H1 (cell line): ENCODE results near the gene TAS1R1. TPM values are rescaled to one million over a fixed set of nuclear protein-coding genes. Genes with fewer than 3 reads are reported as not detected.
A peak's percentile ranks its signal among the peaks of the same experiment; 100 is the strongest.

Experiments used
- CTCF ChIA-PET: fragments of 300-600 bp; sonication (Branson Sonifier 250); formaldehyde crosslinking; loops from one replicate; lab custom pipeline; 2021; ENCODE audit not compliant: partially characterized antibody; lab: Charles Lee
- POLR2A ChIA-PET: fragments of 300-600 bp; sonication (Branson Sonifier 250); formaldehyde crosslinking; loops from one replicate; lab custom pipeline; 2021; ENCODE audit warnings: inconsistent platforms; ENCODE audit not compliant: partially characterized antibody; lab: Charles Lee
- DNase-seq, 2 experiments: peaks; one replicate each; pipeline versions ENCODE4 v3.0.0 to v3.0.0-alpha.2; 2010 to 2022; ENCODE audit warnings: low spot score in 2 of 2, low read depth in 1 of 2, mixed read lengths in 1 of 2
- FAIRE-seq: peaks from 2 replicates; lab custom pipeline; 2011; peaks lifted over from hg19 to GRCh38; lab: Jason Lieb, UNC
- H2AFZ ChIP-seq: 2 replicates; pipeline ENCODE4 v1.8.1; 2012; ENCODE audit warnings: low read length, inconsistent platforms
- H2AK5ac ChIP-seq: 2 replicates; pipeline ENCODE4 v1.6.1; 2013; ENCODE audit warnings: low read depth, low read length
- H2BK120ac ChIP-seq: replicated peaks from 2 replicates; pipeline ENCODE3; 2013; ENCODE audit warnings: low read depth, low read length, inconsistent platforms
- H2BK12ac ChIP-seq: 2 replicates; pipeline ENCODE4 v1.6.1; 2013; ENCODE audit warnings: low read depth, low read length
- H2BK15ac ChIP-seq: 2 replicates; pipeline ENCODE4 v1.6.1; 2013; ENCODE audit warnings: low read length
- H2BK20ac ChIP-seq: 2 replicates; pipeline ENCODE4 v1.6.1; 2013; ENCODE audit warnings: low read length
- H2BK5ac ChIP-seq: 2 replicates; pipeline ENCODE4 v1.6.1; 2013; ENCODE audit warnings: low read depth, low read length
- H3K14ac ChIP-seq: 2 replicates; pipeline ENCODE4 v1.6.1; 2013; ENCODE audit warnings: inconsistent platforms; ENCODE audit not compliant: insufficient read length
- H3K18ac ChIP-seq: 2 replicates; pipeline ENCODE4 v1.6.1; 2013; ENCODE audit warnings: low read length; ENCODE audit errors: extremely low read depth
- H3K23ac ChIP-seq: 2 replicates; pipeline ENCODE4 v1.6.1; 2013; ENCODE audit warnings: inconsistent platforms; ENCODE audit not compliant: insufficient read length
- H3K23me2 ChIP-seq: 2 replicates; pipeline ENCODE4 v1.6.1; 2013; ENCODE audit warnings: low read depth, low read length
- H3K27ac ChIP-seq: 2 replicates; pipeline ENCODE4 v1.6.1; 2011; ENCODE audit warnings: low read depth, low read length, inconsistent platforms
- H3K27me3 ChIP-seq, 4 experiments: replicated peaks in 1 of 4; 1 replicate in 1 of 4; 2 replicates in 3 of 4; pipeline versions ENCODE4 v1.6.1 to v1.8.1; 2011 to 2013; ENCODE audit warnings: low read length in 3 of 4, mild to moderate bottlenecking in 3 of 4, inconsistent platforms in 2 of 4, mixed read lengths in 2 of 4, moderate library complexity in 1 of 4; ENCODE audit not compliant: control insufficient read depth in 3 of 4, insufficient read depth in 3 of 4; ENCODE audit errors: extremely low read depth in 1 of 4
- H3K36me3 ChIP-seq, 4 experiments: 2 replicates each; pipeline versions ENCODE4 v1.6.1 to v1.8.1; 2011 to 2013; ENCODE audit warnings: mild to moderate bottlenecking in 4 of 4, low read length in 3 of 4, moderate library complexity in 2 of 4, control low read depth in 1 of 4, inconsistent platforms in 1 of 4; ENCODE audit not compliant: insufficient read depth in 4 of 4, control insufficient read depth in 2 of 4
- H3K4ac ChIP-seq: replicated peaks from 2 replicates; pipeline ENCODE3; 2013; ENCODE audit warnings: low read length, low read depth, mixed read lengths, inconsistent platforms; ENCODE audit not compliant: insufficient read length
- H3K4me1 ChIP-seq, 4 experiments: replicated peaks in 1 of 4; 1 replicate in 1 of 4; 2 replicates in 3 of 4; pipeline versions ENCODE4 v1.6.1 to v1.8.1; 2011 to 2013; ENCODE audit warnings: low read length in 3 of 4, inconsistent platforms in 2 of 4, mixed read lengths in 1 of 4; ENCODE audit not compliant: insufficient read depth in 4 of 4, control insufficient read depth in 3 of 4
- H3K4me2 ChIP-seq, 2 experiments: 2 replicates each; pipeline versions ENCODE4 v1.6.1 to v1.8.1; 2011 to 2013; ENCODE audit warnings: low read depth in 2 of 2, low read length in 2 of 2, control low read depth in 1 of 2, inconsistent platforms in 1 of 2, mild to moderate bottlenecking in 1 of 2; ENCODE audit not compliant: insufficient read depth in 1 of 2
- H3K4me3 ChIP-seq, 4 experiments: fragments of 200-600, 300-600 bp in 1 of 4; sonication (generic), shearing (Covaris generic), sonication (Bioruptor Twin) in 1 of 4; 2 replicates each; pipeline versions ENCODE4 v1.5.1 to v1.8.1; 2011 to 2016; ENCODE audit warnings: low read length in 4 of 4, low read depth in 3 of 4, control low read depth in 2 of 4, inconsistent platforms in 2 of 4, mild to moderate bottlenecking in 2 of 4, mixed read lengths in 1 of 4, moderate library complexity in 1 of 4; ENCODE audit not compliant: insufficient read depth in 2 of 4; ENCODE audit errors: extremely low read depth in 1 of 4
- H3K56ac ChIP-seq: replicated peaks from 2 replicates; pipeline ENCODE3; 2013; ENCODE audit warnings: low read depth, mild to moderate bottlenecking, mixed read lengths, low read length, inconsistent platforms; ENCODE audit not compliant: insufficient read length
- H3K79me1 ChIP-seq: 2 replicates; pipeline ENCODE4 v1.6.1; 2013; ENCODE audit warnings: low read depth, low read length, control low read depth
- H3K79me2 ChIP-seq, 2 experiments: 2 replicates each; pipeline versions ENCODE4 v1.6.1 to v1.8.1; 2012 to 2013; ENCODE audit warnings: low read length in 2 of 2, mild to moderate bottlenecking in 2 of 2, inconsistent platforms in 1 of 2; ENCODE audit not compliant: insufficient read depth in 2 of 2, control insufficient read depth in 1 of 2
- H3K9ac ChIP-seq, 4 experiments: replicated peaks in 1 of 4; 1 replicate in 1 of 4; 2 replicates in 3 of 4; pipeline versions ENCODE4 v1.6.1 to v1.8.1; 2011 to 2013; ENCODE audit warnings: low read depth in 3 of 4, low read length in 3 of 4, control low read depth in 2 of 4, mild to moderate bottlenecking in 2 of 4, moderate library complexity in 2 of 4, inconsistent platforms in 1 of 4; ENCODE audit errors: extremely low read depth in 1 of 4
- H3K9me3 ChIP-seq, 2 experiments: 2 replicates each; pipeline versions ENCODE4 v1.6.1 to v1.8.1; 2012 to 2013; ENCODE audit warnings: mild to moderate bottlenecking in 2 of 2, moderate library complexity in 2 of 2, control low read depth in 1 of 2, inconsistent platforms in 1 of 2, low read depth in 1 of 2, low read length in 1 of 2, mixed read lengths in 1 of 2; ENCODE audit not compliant: insufficient read depth in 2 of 2
- H4K20me1 ChIP-seq, 2 experiments: replicated peaks in 1 of 2; 2 replicates each; pipeline versions ENCODE3 to v1.8.1; 2011 to 2013; ENCODE audit warnings: inconsistent platforms in 2 of 2, low read length in 2 of 2, mild to moderate bottlenecking in 1 of 2; ENCODE audit not compliant: insufficient read depth in 2 of 2, control insufficient read depth in 1 of 2
- H4K5ac ChIP-seq: 2 replicates; pipeline ENCODE4 v1.6.1; 2013; ENCODE audit warnings: low read length, low read depth, mixed read lengths, inconsistent platforms; ENCODE audit not compliant: insufficient read length
- H4K8ac ChIP-seq: 2 replicates; pipeline ENCODE4 v1.8.0; 2013; ENCODE audit warnings: mild to moderate bottlenecking, moderate library complexity, low read length, inconsistent platforms; ENCODE audit not compliant: insufficient read depth; ENCODE audit errors: extremely low read depth
- H4K91ac ChIP-seq: replicated peaks from 2 replicates; pipeline ENCODE3; 2013; ENCODE audit warnings: low read length, mixed read lengths, inconsistent platforms; ENCODE audit not compliant: insufficient read length
- ASH2L ChIP-seq: fragments of 200-600, 300-600 bp; sonication (generic); IDR thresholded peaks from one replicate; pipeline ENCODE4 v1.7.1; 2017; ENCODE audit warnings: low read length
- CEBPB ChIP-seq: IDR thresholded peaks from 2 replicates; pipeline ENCODE4 v1.6.1; 2012; ENCODE audit warnings: low read depth, low read length
- EP300 ChIP-seq, 2 experiments: IDR thresholded peaks; 1 replicate in 1 of 2; 2 replicates in 1 of 2; pipeline ENCODE4 v1.6.1; 2011 to 2012; ENCODE audit warnings: low read depth in 2 of 2, low read length in 2 of 2, mild to moderate bottlenecking in 2 of 2, borderline replicate concordance in 1 of 2, inconsistent platforms in 1 of 2, moderate library complexity in 1 of 2
- KDM4A ChIP-seq: IDR thresholded peaks from one replicate; pipeline ENCODE4 v1.7.1; 2012; ENCODE audit warnings: low read depth, mild to moderate bottlenecking, moderate library complexity, low read length, inconsistent platforms; ENCODE audit not compliant: severe bottlenecking
- PHF8 ChIP-seq: fragments of 200-600 bp; sonication (generic); conservative IDR thresholded peaks from 2 replicates; pipeline ENCODE4 v1.7.1; 2012; ENCODE audit warnings: low read depth, mild to moderate bottlenecking, inconsistent platforms, low read length, moderate library complexity
- RBBP5 ChIP-seq: IDR thresholded peaks from 2 replicates; pipeline ENCODE4 v1.7.1; 2012; ENCODE audit warnings: low read depth, mild to moderate bottlenecking, inconsistent platforms, low read length, moderate library complexity, borderline replicate concordance
- SAP30 ChIP-seq: fragments of 300-600 bp; sonication (generic); IDR thresholded peaks from 2 replicates; pipeline ENCODE4 v1.7.1; 2012; ENCODE audit warnings: low read length, moderate library complexity, mild to moderate bottlenecking, inconsistent platforms; ENCODE audit not compliant: insufficient read depth, insufficient replicate concordance
- SIN3A ChIP-seq, 2 experiments: IDR thresholded peaks in 1 of 2; conservative IDR thresholded peaks in 1 of 2; 2 replicates each; pipeline ENCODE4 v1.6.1; 2011 to 2012; ENCODE audit warnings: low read length in 2 of 2, improper control_type of control experiment in 1 of 2, low read depth in 1 of 2, mild to moderate bottlenecking in 1 of 2
- TAF1 ChIP-seq: IDR thresholded peaks from 2 replicates; pipeline ENCODE4 v1.6.1; 2011; ENCODE audit warnings: mild to moderate bottlenecking, low read depth, low read length
- WGBS, 2 experiments: shearing (Covaris generic) in 1 of 2; methylation state at CpG; one replicate each; pipeline versions ENCODE4 v1.1.6 to v1.1.7; 2013 to 2015; ENCODE audit warnings: low lambda C conversion rate in 2 of 2, mixed read lengths in 2 of 2, inconsistent platforms in 1 of 2, low coverage in 1 of 2, missing lambda C conversion rate in 1 of 2; ENCODE audit not compliant: insufficient replicate concordance in 2 of 2, insufficient coverage in 1 of 2, insufficient read length in 1 of 2; ENCODE audit errors: extremely low coverage in 1 of 2, missing lambda C conversion rate in 1 of 2; 5-methylcytosine and 5-hydroxymethylcytosine counted together
- polyA plus RNA-seq, 7 experiments: library from polyadenylated mRNA; depleted of rRNA in 3 of 7; stranded (reverse) in 5 of 7; unstranded in 2 of 7; fragments of >200 nt in 5 of 7; fragments of 200-250 nt in 2 of 7; gene quantifications; 1 replicate in 5 of 7; 2 replicates in 1 of 7; 4 replicates in 1 of 7; pipeline versions ENCODE4 v1.2.1 to v1.2.3, GENCODE V29; 2011 to 2013; ENCODE audit warnings: missing spikeins in 2 of 7, mixed read lengths in 2 of 7
- total RNA-seq: library from RNA; stranded (reverse); fragmentation: NEBNext Ultra II Directional; extraction: Animal tissue kit (Norgen Biotek cat#: 25700); gene quantifications from 2 replicates; pipeline ENCODE4 v1.2.1, GENCODE V29; 2021

TAS1R1 gene
- total and polyA plus RNA-seq, 2 of the 8 experiments (the other 6 are each of a cell fraction or from before 2014, with no cell fraction given): 0.26 TPM; not detected in 1

DNA sequence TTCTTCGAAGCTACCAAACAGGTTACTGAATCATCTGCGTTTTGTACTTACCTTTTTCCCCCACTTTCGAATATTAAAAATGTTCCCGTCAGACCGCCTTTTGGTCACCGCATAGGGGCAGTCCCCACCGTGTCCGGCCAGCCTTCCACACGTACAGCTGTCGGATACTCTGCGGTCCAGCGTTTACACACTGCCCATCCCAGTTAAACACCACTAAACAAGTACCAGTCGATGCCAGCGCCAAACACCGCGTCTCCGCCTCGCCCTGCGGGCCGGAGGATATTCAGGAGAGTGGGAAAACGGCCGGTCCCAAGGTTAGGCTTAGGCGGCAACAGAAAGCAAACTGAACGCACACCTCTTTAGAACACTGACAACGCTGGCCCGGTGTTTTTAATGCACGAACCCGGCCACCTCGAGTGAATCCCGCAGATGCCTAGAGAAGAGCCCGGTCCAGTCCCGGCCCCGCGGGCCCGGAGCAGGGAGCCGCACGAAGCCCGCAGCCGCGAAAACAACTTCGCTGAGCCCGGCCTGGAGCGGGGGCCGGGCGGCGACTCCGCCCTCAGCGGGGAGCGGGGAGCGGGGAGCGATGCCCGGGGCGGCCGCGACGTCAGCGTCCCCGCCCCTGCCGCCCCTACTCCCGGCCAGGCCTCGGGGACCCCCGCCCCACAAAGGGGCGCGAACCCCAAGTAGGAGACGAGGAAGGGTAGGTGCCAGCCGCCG is 57.7 kb downstream of the TAS1R1 start:
- H2BK20ac ChIP-seq: no peak overlapping the region
- peaks cover 12 to 28% of the 10 kb centered on the region in 2 experiments for H3K79me2 ChIP-seq
- ChIA-PET POLR2A (interaction anchor here (0.6 to 5.7 kb wide), 6 partner anchors 9 to 296 kb away, joined by 3 to 66 read pairs (median 4); partner anchors contain the start of gene KLHL21), CTCF (interaction anchor here (0.6 to 1.4 kb wide), 2 partner anchors 8 to 19 kb away, joined by 4 to 6 read pairs; no protein-coding TSS in a partner anchor)
- no peaks in the 10 kb centered on the region for H3K27me3 ChIP-seq
- H4K91ac ChIP-seq: no peak overlapping the region
- DNase-seq: no peak
- 4% methylated on average over 42 of the region's 67 CpGs; no CpG with 5 or more reads in 1 of the 2 experiments for WGBS, 2 experiments
- H3K79me1 ChIP-seq: peaks cover 5% of the 10 kb centered on the region
- H3K9ac ChIP-seq: peak overlapping the region; percentile 51 to 68 (median 55); a peak in 6 of 7 replicates
- H4K5ac ChIP-seq: no peak overlapping the region
- H3K36me3 ChIP-seq: peaks cover 0 to 10% (median 3%) of the 10 kb centered on the region in 4 experiments; a peak in 6 of 8 replicates
- H3K4me3 ChIP-seq: peak overlapping the region; percentile 76 to 100 (median 86)
- H3K9me3 ChIP-seq: no peaks in the 10 kb centered on the region
- no peak for FAIRE-seq
- no peak overlapping the region for H3K14ac ChIP-seq
- no peak overlapping the region for H2AK5ac ChIP-seq
- no peak overlapping the region for H2BK12ac ChIP-seq
- H3K23me2 ChIP-seq: peaks cover 8% of the 10 kb centered on the region; the same call in 1 of the 2 replicates
- H3K23ac ChIP-seq: no peak overlapping the region
- 0 out of 2 replicates have a peak overlapping the region, but pooled peaks have one; percentile 75 for H2BK15ac ChIP-seq
- peak overlapping the region; percentile 40; the same call in 1 of the 2 replicates for H2BK5ac ChIP-seq
- no peak overlapping the region for H3K4ac ChIP-seq
- peak overlapping the region; percentile 81; the same call in 1 of the 2 replicates for H4K8ac ChIP-seq
- H3K4me1 ChIP-seq: peaks cover 0 to 2% (median 0%) of the 10 kb centered on the region in 4 experiments; a peak in 1 of 7 replicates
- H2AFZ ChIP-seq: peak overlapping the region; percentile 82; the same call in 1 of the 2 replicates
- H4K20me1 ChIP-seq: peaks cover 7 to 13% of the 10 kb centered on the region in 2 experiments
- peak overlapping the region; percentile 79 to 100 for H3K4me2 ChIP-seq
- no peak overlapping the region for H3K56ac ChIP-seq
- no peak overlapping the region for H2BK120ac ChIP-seq
- 0 out of 2 replicates have a peak overlapping the region, but pooled peaks have one; percentile 13 for H3K27ac ChIP-seq
- H3K18ac ChIP-seq: no peak overlapping the region; the same call in 1 of the 2 replicates
- no peak for TF ChIP-seq CEBPB
- peak; percentile 50 for TF ChIP-seq PHF8
- TF ChIP-seq EP300 (IDR thresholded peaks at IDR 0.05; ENCODE audit: borderline replicate concordance in 1 of 2, low read depth in 2 of 2, low read length in 2 of 2): no peak
- peak; percentile 59 for TF ChIP-seq SAP30
- peak in 1 of 2 experiments; percentile 24; a peak in 1 of 4 replicates for TF ChIP-seq SIN3A (conservative IDR thresholded peaks at IDR 0.05 in 1 of 2, IDR thresholded peaks at IDR 0.05 in 1 of 2; ENCODE audit: low read depth in 1 of 2, low read length in 2 of 2)
- peak; percentile 36 for TF ChIP-seq ASH2L
- 0 out of 2 replicates have a peak, but pooled peaks have one; percentile 39 for TF ChIP-seq RBBP5
- TF ChIP-seq KDM4A: peak; percentile 38
- peak; percentile 42; the same call in 1 of the 2 replicates for TF ChIP-seq TAF1
